Mesenchymal stem cell (in vitro differentiated cells and primary cell): ENCODE results near the gene HDAC2.
"Not testable (repeated sequence)": the region's sequence is repeated elsewhere in the genome, so short reads cannot be mapped to it uniquely, and the experiment has no call there.

Source experiments
- DNase-seq: peaks from one replicate; pipeline ENCODE4 v3.0.0-alpha.2; 2013
- H2AFZ ChIP-seq: one replicate; pipeline ENCODE4 v1.6.1; 2013; ENCODE audit warnings: low read depth, mild to moderate bottlenecking, control low read depth, inconsistent platforms, low read length, moderate library complexity
- H2AK5ac ChIP-seq: 2 replicates; pipeline ENCODE4 v1.6.1; 2013; ENCODE audit warnings: low read length, moderate library complexity, mild to moderate bottlenecking, inconsistent platforms; ENCODE audit not compliant: severe bottlenecking
- H2BK120ac ChIP-seq: one replicate; pipeline ENCODE4 v1.6.1; 2013; ENCODE audit warnings: low read depth, mild to moderate bottlenecking, inconsistent platforms, low read length, moderate library complexity
- H2BK12ac ChIP-seq, 2 experiments: one replicate each; pipeline ENCODE4 v1.6.1; 2013; ENCODE audit warnings: inconsistent platforms in 2 of 2, low read length in 2 of 2, mild to moderate bottlenecking in 2 of 2, moderate library complexity in 2 of 2, control low read depth in 1 of 2
- H2BK15ac ChIP-seq: one replicate; pipeline ENCODE4 v1.6.1; 2013; ENCODE audit warnings: mild to moderate bottlenecking, low read depth, inconsistent platforms; ENCODE audit not compliant: poor library complexity, severe bottlenecking
- H2BK5ac ChIP-seq: 2 replicates; pipeline ENCODE4 v1.6.1; 2013; ENCODE audit warnings: low read depth, mild to moderate bottlenecking, low read length, control low read depth, inconsistent platforms; ENCODE audit not compliant: poor library complexity, severe bottlenecking
- H3K14ac ChIP-seq, 2 experiments: one replicate each; pipeline ENCODE4 v1.6.1; 2013; ENCODE audit warnings: inconsistent platforms in 2 of 2, low read length in 2 of 2, control low read depth in 1 of 2, mild to moderate bottlenecking in 1 of 2, moderate library complexity in 1 of 2
- H3K18ac ChIP-seq, 2 experiments: one replicate each; pipeline ENCODE4 v1.6.1; 2013; ENCODE audit warnings: inconsistent platforms in 2 of 2, low read length in 2 of 2, control low read depth in 1 of 2, low read depth in 1 of 2, mild to moderate bottlenecking in 1 of 2
- H3K23ac ChIP-seq, 2 experiments: one replicate each; pipeline ENCODE4 v1.6.1; 2013; ENCODE audit warnings: inconsistent platforms in 2 of 2, low read length in 2 of 2, mild to moderate bottlenecking in 2 of 2, moderate library complexity in 2 of 2, control low read depth in 1 of 2
- H3K27ac ChIP-seq: 2 replicates; pipeline ENCODE4 v1.5.1; 2013; ENCODE audit warnings: mild to moderate bottlenecking, moderate library complexity, low read length, control low read depth, inconsistent platforms; ENCODE audit not compliant: poor library complexity, severe bottlenecking
- H3K27me3 ChIP-seq, 2 experiments: 2 replicates each; pipeline versions ENCODE4 v1.6.1 to v1.7.0; 2013; ENCODE audit warnings: low read length in 2 of 2, mild to moderate bottlenecking in 2 of 2, moderate library complexity in 2 of 2, control low read depth in 1 of 2, inconsistent platforms in 1 of 2; ENCODE audit not compliant: control insufficient read depth in 1 of 2, insufficient read depth in 1 of 2
- H3K36me3 ChIP-seq, 2 experiments: 2 replicates each; pipeline versions ENCODE4 v1.6.1 to v1.7.0; 2013; ENCODE audit warnings: low read length in 2 of 2, control low read depth in 1 of 2, inconsistent platforms in 1 of 2, low read depth in 1 of 2, mild to moderate bottlenecking in 1 of 2; ENCODE audit not compliant: insufficient read depth in 2 of 2, control insufficient read depth in 1 of 2
- H3K4ac ChIP-seq, 2 experiments: one replicate each; pipeline ENCODE4 v1.6.1; 2013; ENCODE audit warnings: inconsistent platforms in 2 of 2, low read length in 2 of 2, mild to moderate bottlenecking in 2 of 2, moderate library complexity in 2 of 2, control low read depth in 1 of 2, low read depth in 1 of 2
- H3K4me1 ChIP-seq: 2 replicates; pipeline ENCODE4 v1.6.1; 2013; ENCODE audit warnings: low read depth, low read length, control low read depth; ENCODE audit not compliant: control insufficient read depth, insufficient read depth
- H3K4me2 ChIP-seq: 2 replicates; pipeline ENCODE4 v1.6.1; 2013; ENCODE audit warnings: low read length, mild to moderate bottlenecking, inconsistent platforms; ENCODE audit not compliant: poor library complexity, severe bottlenecking
- H3K4me3 ChIP-seq, 2 experiments: 2 replicates each; pipeline versions ENCODE4 v1.5.1 to v1.7.0; 2013; ENCODE audit warnings: low read length in 2 of 2, mild to moderate bottlenecking in 2 of 2, control low read depth in 1 of 2, low read depth in 1 of 2; ENCODE audit not compliant: insufficient read depth in 1 of 2
- H3K79me1 ChIP-seq: replicated peaks from 2 replicates; pipeline ENCODE4 v1.6.1; 2013; ENCODE audit warnings: mild to moderate bottlenecking, control low read depth, low read length, inconsistent platforms; ENCODE audit not compliant: poor library complexity, severe bottlenecking
- H3K9ac ChIP-seq: 2 replicates; pipeline ENCODE4 v1.7.0; 2013; ENCODE audit warnings: mild to moderate bottlenecking, low read length, moderate library complexity
- H3K9me3 ChIP-seq: 2 replicates; pipeline ENCODE4 v1.7.0; 2013; ENCODE audit warnings: mild to moderate bottlenecking, low read length; ENCODE audit not compliant: control insufficient read depth
- H4K8ac ChIP-seq: one replicate; pipeline ENCODE4 v1.6.1; 2013; ENCODE audit warnings: inconsistent platforms, mild to moderate bottlenecking, low read length, moderate library complexity
- H4K91ac ChIP-seq: one replicate; pipeline ENCODE4 v1.6.1; 2013; ENCODE audit warnings: mild to moderate bottlenecking, low read length, inconsistent platforms
- WGBS: methylation state at CpG from one replicate; pipeline ENCODE4 v1.1.7; 2013; ENCODE audit warnings: mixed read lengths; 5-methylcytosine and 5-hydroxymethylcytosine counted together

The HDAC2 gene

DNA sequence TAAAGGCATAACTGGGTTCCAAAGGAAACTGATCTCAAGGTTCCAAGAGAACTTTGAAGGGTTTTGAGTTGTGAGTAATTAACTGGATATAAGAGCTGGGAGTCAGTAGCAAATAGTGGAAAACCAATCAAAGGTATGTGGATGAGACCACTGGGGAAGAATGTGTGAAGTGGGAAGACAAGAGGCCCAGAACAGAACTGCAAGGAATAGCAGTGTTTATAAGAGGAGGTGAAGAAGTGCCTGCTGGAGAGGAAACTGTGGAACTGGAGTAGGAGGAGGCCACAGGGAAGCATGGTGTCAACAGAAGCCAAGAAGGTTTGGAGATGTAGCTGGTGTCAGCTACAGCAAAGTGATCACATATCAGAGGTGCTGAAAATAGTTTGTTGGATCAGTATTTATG lies 18.7 kb upstream of the HDAC2 start:
- Histone ChIP-seq H3K27me3 (no peaks in the 10 kb centered on the region), H2AK5ac (no peak overlapping the region), H3K27ac (no peak overlapping the region), H2BK120ac (peak overlapping the region; percentile 34), H3K4me2 (no peak overlapping the region), H3K4me1 (no peaks in the 10 kb centered on the region), H3K9me3 (no peaks in the 10 kb centered on the region), H3K36me3 (no peaks in the 10 kb centered on the region), H4K8ac (no peak overlapping the region), H3K14ac (no peak overlapping the region), H3K18ac (no peak overlapping the region), H2BK15ac (no peak overlapping the region), H4K91ac (no peak overlapping the region), H3K23ac (no peak overlapping the region), H3K79me1 (no peaks in the 10 kb centered on the region), H3K4ac (no peak overlapping the region), H2BK12ac (no peak overlapping the region), H2BK5ac (no peak overlapping the region), H3K4me3 (no peak overlapping the region), H2AFZ (no peak overlapping the region), H3K9ac (no peak overlapping the region)
- no peak for DNase-seq

DNA sequence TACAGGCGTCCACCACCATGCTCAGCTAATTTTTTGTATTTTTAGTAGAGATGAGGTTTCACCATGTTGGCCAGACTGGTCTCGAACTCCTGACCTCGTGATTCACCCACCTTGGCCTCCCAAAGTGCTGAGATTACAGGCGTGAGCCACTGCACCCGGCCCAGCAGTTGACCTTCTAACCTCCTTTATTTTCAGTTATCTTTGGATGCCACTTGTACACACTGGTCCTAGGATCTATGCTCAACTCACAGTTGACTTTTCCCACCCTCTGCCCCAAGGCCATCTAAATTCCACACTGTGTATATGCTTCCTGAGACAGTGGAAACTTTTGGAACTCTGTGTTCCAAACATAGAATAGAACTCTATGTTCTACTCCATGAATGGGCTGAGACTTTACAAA lies 11.7 kb upstream of the HDAC2 start:
- H3K9ac ChIP-seq, H3K27ac ChIP-seq, H3K36me3 ChIP-seq, H3K23ac ChIP-seq, DNase-seq, H3K4me3 ChIP-seq, H3K79me1 ChIP-seq, H2BK5ac ChIP-seq, H2BK12ac ChIP-seq, H3K4me1 ChIP-seq, H2AFZ ChIP-seq, H3K18ac ChIP-seq, H3K4ac ChIP-seq, H2AK5ac ChIP-seq, H3K27me3 ChIP-seq, H3K4me2 ChIP-seq, H4K8ac ChIP-seq, H2BK120ac ChIP-seq, H3K9me3 ChIP-seq, H3K14ac ChIP-seq, H4K91ac ChIP-seq, H2BK15ac ChIP-seq: not testable (repeated sequence)
- 89% methylated on average over 5 of the region's 5 CpGs for WGBS

DNA sequence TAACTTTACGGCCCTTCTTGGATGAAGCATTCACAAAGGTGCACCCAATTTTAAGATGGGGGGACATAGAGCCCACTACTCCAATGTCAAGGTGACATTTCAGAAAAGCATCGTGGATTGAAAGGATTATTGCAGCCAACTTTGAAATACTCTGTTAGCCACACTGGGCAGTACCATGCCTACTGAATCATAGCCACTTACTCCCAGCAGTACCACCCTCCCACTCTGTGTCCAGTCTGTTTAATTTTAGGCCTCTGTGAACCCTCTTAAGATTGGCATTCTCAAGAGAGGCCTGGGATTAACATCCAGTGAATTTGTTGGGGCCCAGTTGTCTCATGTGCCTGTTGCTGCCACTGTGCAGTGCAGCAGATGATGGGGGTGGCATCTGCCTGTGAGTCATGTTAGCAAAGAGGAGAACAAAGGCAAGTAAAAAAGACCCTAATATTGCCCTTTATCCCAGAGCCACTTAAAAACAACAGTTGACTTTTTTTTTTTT lies 11.2 kb upstream of the HDAC2 start:
- no peaks in the 10 kb centered on the region for H3K4me1 ChIP-seq
- no peak overlapping the region for H2BK120ac ChIP-seq
- no peak overlapping the region for H4K91ac ChIP-seq
- no peaks in the 10 kb centered on the region for H3K9me3 ChIP-seq
- no peak overlapping the region for H3K4me2 ChIP-seq
- no peak overlapping the region for H3K27ac ChIP-seq
- H2AFZ ChIP-seq: no peak overlapping the region
- no peak overlapping the region for H3K4me3 ChIP-seq
- H2AK5ac ChIP-seq: no peak overlapping the region
- no peak overlapping the region for H4K8ac ChIP-seq
- no peak overlapping the region for H3K4ac ChIP-seq
- H2BK5ac ChIP-seq: no peak overlapping the region
- 93% methylated on average over 2 of the region's 2 CpGs for WGBS
- H3K27me3 ChIP-seq: no peaks in the 10 kb centered on the region
- H3K36me3 ChIP-seq: no peaks in the 10 kb centered on the region
- H3K23ac ChIP-seq: no peak overlapping the region
- no peak overlapping the region for H2BK15ac ChIP-seq
- H3K14ac ChIP-seq: no peak overlapping the region
- DNase-seq: no peak
- no peaks in the 10 kb centered on the region for H3K79me1 ChIP-seq
- no peak overlapping the region for H3K18ac ChIP-seq
- no peak overlapping the region for H3K9ac ChIP-seq
- H2BK12ac ChIP-seq: no peak overlapping the region

DNA sequence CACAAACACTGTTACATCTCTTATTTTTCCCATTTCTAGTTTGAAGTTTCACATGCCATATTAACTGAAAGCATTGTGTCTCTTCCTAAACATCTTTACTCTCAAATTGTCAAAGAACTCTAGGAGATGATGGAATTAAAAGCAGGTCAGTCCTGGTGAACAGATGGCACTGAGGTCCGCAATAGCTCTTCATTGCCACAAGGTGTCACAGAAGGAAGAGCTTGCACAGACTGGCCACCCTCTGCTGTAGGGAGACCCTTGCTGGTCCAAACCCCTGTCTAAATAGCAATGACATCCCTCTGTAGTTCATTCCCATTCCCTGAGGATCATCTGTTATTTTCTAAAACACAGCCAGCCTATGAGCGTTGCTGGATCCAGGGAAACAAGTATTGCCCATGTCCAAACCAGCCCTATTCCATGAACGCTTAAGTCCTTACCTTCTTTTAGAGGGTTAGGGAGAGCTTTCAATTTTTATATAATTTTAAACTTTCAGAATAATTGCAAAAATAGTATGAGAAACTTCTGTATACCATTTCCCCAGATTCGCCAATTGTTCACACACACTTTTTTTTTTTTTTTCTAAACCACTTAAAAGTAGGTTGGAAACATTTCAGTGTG lies 10.1 kb upstream of the HDAC2 start:
- no peaks in the 10 kb centered on the region for H3K27me3 ChIP-seq
- H3K27ac ChIP-seq: no peak overlapping the region
- H3K79me1 ChIP-seq: no peaks in the 10 kb centered on the region
- H2BK15ac ChIP-seq: no peak overlapping the region
- H3K4me3 ChIP-seq: no peak overlapping the region
- 92% methylated on average over 2 of the region's 4 CpGs for WGBS
- H3K18ac ChIP-seq: no peak overlapping the region
- no peak overlapping the region for H3K4ac ChIP-seq
- H2BK5ac ChIP-seq: no peak overlapping the region
- H2AFZ ChIP-seq: no peak overlapping the region
- DNase-seq: peak; percentile 54
- no peak overlapping the region for H2BK12ac ChIP-seq
- H3K4me2 ChIP-seq: no peak overlapping the region
- H3K14ac ChIP-seq: no peak overlapping the region
- no peaks in the 10 kb centered on the region for H3K4me1 ChIP-seq
- H3K36me3 ChIP-seq: no peaks in the 10 kb centered on the region
- no peak overlapping the region for H2AK5ac ChIP-seq
- no peak overlapping the region for H4K91ac ChIP-seq
- H2BK120ac ChIP-seq: no peak overlapping the region
- no peaks in the 10 kb centered on the region for H3K9me3 ChIP-seq
- no peak overlapping the region for H3K23ac ChIP-seq
- no peak overlapping the region for H4K8ac ChIP-seq
- H3K9ac ChIP-seq: no peak overlapping the region
